ENCODE measurements around the gene UCMA. TPM values are rescaled to one million over a fixed set of nuclear protein-coding genes. Genes with fewer than 3 reads are reported as not detected.

Gene UCMA
- total RNA-seq, 4 donors from 2014 or later, result 0.69 TPM; not detected in 3

DNA sequence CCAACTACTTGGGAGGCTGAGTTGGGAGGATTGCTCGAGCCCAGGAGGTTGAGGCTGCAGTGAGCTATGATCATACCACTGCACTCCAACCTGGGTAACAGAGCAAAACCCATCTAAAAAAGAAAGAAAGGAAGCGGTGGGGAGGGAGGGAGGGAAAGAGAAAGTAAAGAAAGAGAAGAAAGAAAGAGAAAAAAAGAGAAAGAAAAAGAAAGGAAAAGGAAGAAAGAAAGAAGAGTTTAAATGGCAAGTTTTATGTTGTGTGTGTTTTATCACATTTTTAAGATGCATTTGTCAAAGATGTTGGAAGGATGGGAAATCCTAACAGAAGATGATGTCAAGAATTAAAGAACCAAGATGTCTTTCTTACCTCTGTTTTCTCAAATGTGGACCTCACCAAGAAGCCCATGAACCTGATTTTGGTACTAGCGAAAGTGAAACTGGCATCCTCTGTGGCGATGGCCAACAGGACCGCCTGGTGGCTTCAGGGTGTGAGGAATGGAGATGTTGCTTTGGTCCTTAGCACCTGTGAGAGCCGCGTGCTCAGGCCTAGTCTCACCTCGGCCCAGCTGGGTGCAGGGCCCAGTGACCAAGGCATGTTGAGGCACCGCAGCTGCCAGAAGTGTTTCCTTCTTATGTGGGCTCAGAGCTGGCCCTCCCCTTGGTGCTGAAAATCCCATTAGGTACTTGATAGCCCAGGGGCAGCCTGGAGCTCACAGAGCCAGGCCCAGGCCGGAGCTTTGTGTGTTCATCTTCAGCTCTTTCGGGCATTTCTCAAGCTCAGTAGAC is 9.8 kb downstream of the UCMA start:
- H3K27ac ChIP-seq, result no peak overlapping the region
- no peaks in the 10 kb centered on the region for H3K36me3 ChIP-seq
- H3K27me3 ChIP-seq, result no peaks in the 10 kb centered on the region
- H3K4me3 ChIP-seq, result no peak overlapping the region
- intact Hi-C loops (cut with DNase I; ENCODE audit: low total_unique reads), result no loop called here
- H3K4me1 ChIP-seq, result no peaks in the 10 kb centered on the region
- no peak for DNase-seq
- no peak for TF ChIP-seq POLR2A (IDR thresholded peaks at IDR 0.05)
- TF ChIP-seq, protein P1, sequence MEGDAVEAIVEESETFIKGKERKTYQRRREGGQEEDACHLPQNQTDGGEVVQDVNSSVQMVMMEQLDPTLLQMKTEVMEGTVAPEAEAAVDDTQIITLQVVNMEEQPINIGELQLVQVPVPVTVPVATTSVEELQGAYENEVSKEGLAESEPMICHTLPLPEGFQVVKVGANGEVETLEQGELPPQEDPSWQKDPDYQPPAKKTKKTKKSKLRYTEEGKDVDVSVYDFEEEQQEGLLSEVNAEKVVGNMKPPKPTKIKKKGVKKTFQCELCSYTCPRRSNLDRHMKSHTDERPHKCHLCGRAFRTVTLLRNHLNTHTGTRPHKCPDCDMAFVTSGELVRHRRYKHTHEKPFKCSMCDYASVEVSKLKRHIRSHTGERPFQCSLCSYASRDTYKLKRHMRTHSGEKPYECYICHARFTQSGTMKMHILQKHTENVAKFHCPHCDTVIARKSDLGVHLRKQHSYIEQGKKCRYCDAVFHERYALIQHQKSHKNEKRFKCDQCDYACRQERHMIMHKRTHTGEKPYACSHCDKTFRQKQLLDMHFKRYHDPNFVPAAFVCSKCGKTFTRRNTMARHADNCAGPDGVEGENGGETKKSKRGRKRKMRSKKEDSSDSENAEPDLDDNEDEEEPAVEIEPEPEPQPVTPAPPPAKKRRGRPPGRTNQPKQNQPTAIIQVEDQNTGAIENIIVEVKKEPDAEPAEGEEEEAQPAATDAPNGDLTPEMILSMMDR (IDR thresholded peaks at IDR 0.05), result no peak
- H3K9me3 ChIP-seq, result no peaks in the 10 kb centered on the region

DNA sequence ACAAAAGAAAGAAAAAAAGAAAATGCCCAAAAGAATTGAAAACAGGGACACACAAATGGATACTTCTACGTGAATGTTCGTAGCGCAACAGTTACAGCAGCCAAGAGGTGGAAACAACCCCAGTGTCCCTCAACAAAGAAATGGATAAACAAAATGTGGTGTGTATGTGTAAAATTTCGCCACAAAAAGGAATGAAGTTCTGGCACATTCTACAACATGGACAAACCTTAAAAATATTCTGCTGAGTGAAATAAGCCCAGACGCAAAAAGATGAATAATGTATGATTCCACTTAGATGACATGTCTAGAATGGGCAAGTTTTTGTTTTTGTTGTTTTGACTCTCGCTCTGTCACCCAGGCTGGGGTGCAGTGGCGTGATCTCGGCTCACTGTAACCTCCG is 10.9 kb downstream of the UCMA start:
- H3K36me3 ChIP-seq, result no peaks in the 10 kb centered on the region
- no peaks in the 10 kb centered on the region for H3K27me3 ChIP-seq
- no peaks in the 10 kb centered on the region for H3K9me3 ChIP-seq
- TF ChIP-seq POLR2A (IDR thresholded peaks at IDR 0.05), result no peak
- TF ChIP-seq, protein P1 (IDR thresholded peaks at IDR 0.05), result no peak
- no peak for DNase-seq
- no peaks in the 10 kb centered on the region for H3K4me1 ChIP-seq
- H3K27ac ChIP-seq, result no peak overlapping the region
- no peak overlapping the region for H3K4me3 ChIP-seq
- intact Hi-C loops (cut with DNase I; ENCODE audit: low total_unique reads), result no loop called here

DNA sequence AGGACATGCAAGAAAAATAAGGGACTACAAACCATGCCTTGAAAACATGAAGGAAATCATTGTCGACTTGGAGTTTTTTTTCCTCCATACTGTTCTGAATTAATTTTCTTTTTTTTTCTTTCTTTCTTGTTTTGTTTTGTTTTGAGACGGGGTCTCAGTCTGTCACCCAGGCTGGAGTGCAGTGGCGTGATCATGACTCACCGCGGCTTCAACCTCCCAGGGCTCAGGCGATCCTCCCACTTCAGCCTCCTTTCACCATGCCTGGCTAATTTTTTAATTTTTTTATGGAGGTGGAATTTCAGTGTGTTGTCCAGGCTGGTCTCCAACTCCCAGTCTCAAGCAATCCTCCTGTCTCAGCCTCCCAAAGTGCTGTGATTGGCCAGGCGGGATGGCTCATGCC is 11.6 kb downstream of the UCMA start:
- H3K4me3 ChIP-seq, result no peak overlapping the region
- H3K9me3 ChIP-seq, result no peaks in the 10 kb centered on the region
- H3K36me3 ChIP-seq, result no peaks in the 10 kb centered on the region
- intact Hi-C loops (cut with DNase I; ENCODE audit: low total_unique reads), result no loop called here
- no peak overlapping the region for H3K27ac ChIP-seq
- DNase-seq, result no peak
- TF ChIP-seq POLR2A (IDR thresholded peaks at IDR 0.05), result no peak
- TF ChIP-seq, protein P1 (IDR thresholded peaks at IDR 0.05), result no peak
- H3K27me3 ChIP-seq, result no peaks in the 10 kb centered on the region
- no peaks in the 10 kb centered on the region for H3K4me1 ChIP-seq

DNA sequence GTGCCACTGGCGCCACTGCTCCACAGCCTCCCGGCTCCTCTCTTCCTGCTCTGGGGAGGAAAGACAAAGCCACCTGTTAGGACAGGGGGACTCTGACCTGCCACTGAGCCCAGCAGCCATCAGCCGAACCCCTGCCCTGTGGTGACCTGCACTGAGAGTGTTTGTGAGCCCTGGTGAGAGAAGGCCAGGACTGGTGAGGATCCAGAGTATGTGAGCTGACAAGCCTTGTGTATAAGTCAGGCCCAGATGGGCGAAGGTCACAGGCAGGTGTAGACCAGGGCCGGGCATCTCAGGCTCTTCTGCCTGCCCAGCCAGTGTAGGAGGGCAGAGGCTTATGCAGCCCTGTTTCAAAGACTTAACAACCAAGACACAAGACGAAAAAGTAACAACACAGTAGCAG is 12.0 kb downstream of the UCMA start:
- Histone ChIP-seq H3K36me3 (no peaks in the 10 kb centered on the region), H3K4me3 (no peak overlapping the region), H3K27me3 (no peaks in the 10 kb centered on the region), H3K4me1 (no peaks in the 10 kb centered on the region), H3K9me3 (no peaks in the 10 kb centered on the region), H3K27ac (no peak overlapping the region)
- intact Hi-C loops (cut with DNase I; ENCODE audit: low total_unique reads), result no loop called here
- no peak for DNase-seq
- TF ChIP-seq POLR2A (IDR thresholded peaks at IDR 0.05), result no peak
- TF ChIP-seq, protein P1 (IDR thresholded peaks at IDR 0.05), result no peak

DNA sequence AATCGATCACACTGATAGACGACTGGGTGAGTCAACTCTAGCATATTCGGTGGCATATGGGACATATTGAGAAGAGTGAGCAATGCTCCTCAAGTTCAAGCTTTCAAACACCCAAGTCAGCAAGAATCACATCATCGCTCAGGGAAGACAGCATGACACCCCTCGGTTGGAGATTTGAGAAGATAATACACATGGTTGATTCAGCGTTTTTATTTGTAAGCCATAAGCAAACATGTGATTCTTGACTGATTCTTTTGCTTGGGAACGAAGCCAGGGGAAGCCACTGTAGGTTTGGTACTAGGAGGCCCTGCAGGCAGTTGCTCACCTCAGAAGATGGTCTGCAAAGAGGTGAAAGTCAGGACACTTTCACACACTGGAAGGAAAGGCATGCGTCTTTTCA is 12.6 kb downstream of the UCMA start:
- Histone ChIP-seq H3K27me3 (no peaks in the 10 kb centered on the region), H3K27ac (no peak overlapping the region), H3K4me3 (no peak overlapping the region), H3K4me1 (no peaks in the 10 kb centered on the region), H3K36me3 (no peaks in the 10 kb centered on the region), H3K9me3 (no peaks in the 10 kb centered on the region)
- no peak for DNase-seq
- TF ChIP-seq, protein P1 (IDR thresholded peaks at IDR 0.05), result no peak
- TF ChIP-seq POLR2A (IDR thresholded peaks at IDR 0.05), result no peak
- intact Hi-C loops (cut with DNase I; ENCODE audit: low total_unique reads), result no loop called here

Measured in uterus (tissue), 4 donors.